DND-41 (cell line): Measurements from ENCODE around the gene HOATZ.

Experiments used
- ATAC-seq: fragments of 200-7000 bp; cut with Tn5 transposase; 3 replicates; pipeline ENCODE4 v1.9.1; 2021; ENCODE audit warnings: low read depth; ENCODE audit not compliant: insufficient read depth
- DNase-seq: peaks from one replicate; pipeline ENCODE4 v3.0.0-alpha.2; 2020
- H2AFZ ChIP-seq: 2 replicates; pipeline ENCODE4 v1.6.0; 2012; ENCODE audit warnings: low read depth, low read length
- H3K27ac ChIP-seq: 2 replicates; pipeline ENCODE4 v1.5.1; 2012; ENCODE audit warnings: low read length, inconsistent platforms
- H3K27me3 ChIP-seq: fragments of 200-600 bp; sonication (generic); 2 replicates; pipeline ENCODE4 v1.6.0; 2012; ENCODE audit warnings: low read length, mild to moderate bottlenecking, inconsistent platforms; ENCODE audit not compliant: insufficient read depth, poor library complexity
- H3K36me3 ChIP-seq: 2 replicates; pipeline ENCODE4 v1.5.1; 2012; ENCODE audit warnings: low read length, inconsistent platforms; ENCODE audit not compliant: insufficient read depth
- H3K4me1 ChIP-seq: 2 replicates; pipeline ENCODE4 v1.5.1; 2012; ENCODE audit warnings: mild to moderate bottlenecking, low read length; ENCODE audit not compliant: insufficient read depth
- H3K4me2 ChIP-seq: 2 replicates; pipeline ENCODE4 v1.6.0; 2012; ENCODE audit warnings: mild to moderate bottlenecking, moderate library complexity, low read length, inconsistent platforms; ENCODE audit not compliant: insufficient read depth
- H3K4me3 ChIP-seq, 2 experiments: fragments of 200-600 bp in 1 of 2; shearing (Covaris generic) in 1 of 2; 2 replicates each; pipeline ENCODE4 v1.5.1; 2012 to 2016; ENCODE audit warnings: inconsistent platforms in 2 of 2, low read length in 2 of 2, mild to moderate bottlenecking in 2 of 2, low read depth in 1 of 2, moderate library complexity in 1 of 2
- H3K79me2 ChIP-seq: 2 replicates; pipeline ENCODE4 v1.6.0; 2012; ENCODE audit warnings: low read length, inconsistent platforms; ENCODE audit not compliant: insufficient read depth
- H3K9ac ChIP-seq: 2 replicates; pipeline ENCODE4 v1.6.0; 2012; ENCODE audit warnings: low read depth, mild to moderate bottlenecking, inconsistent platforms, low read length, moderate library complexity
- H3K9me3 ChIP-seq: 2 replicates; pipeline ENCODE4 v1.5.1; 2012; ENCODE audit warnings: low read length, moderate library complexity, mild to moderate bottlenecking, inconsistent platforms; ENCODE audit not compliant: insufficient read depth, severe bottlenecking
- H4K20me1 ChIP-seq: 2 replicates; pipeline ENCODE4 v1.6.0; 2012; ENCODE audit warnings: low read length; ENCODE audit not compliant: insufficient read depth
- CTCF ChIP-seq: IDR thresholded peaks from 2 replicates; pipeline ENCODE4 v1.5.1; 2012; ENCODE audit warnings: borderline replicate concordance, low read length, moderate library complexity, mild to moderate bottlenecking; ENCODE audit not compliant: poor library complexity, severe bottlenecking; ENCODE audit errors: extremely low read depth
- EZH2 ChIP-seq: IDR thresholded peaks from 3 replicates; pipeline ENCODE4 v1.6.1; 2012; ENCODE audit warnings: borderline replicate concordance, low read depth, mild to moderate bottlenecking, moderate library complexity, low read length, inconsistent platforms; ENCODE audit not compliant: severe bottlenecking

The HOATZ gene

DNA sequence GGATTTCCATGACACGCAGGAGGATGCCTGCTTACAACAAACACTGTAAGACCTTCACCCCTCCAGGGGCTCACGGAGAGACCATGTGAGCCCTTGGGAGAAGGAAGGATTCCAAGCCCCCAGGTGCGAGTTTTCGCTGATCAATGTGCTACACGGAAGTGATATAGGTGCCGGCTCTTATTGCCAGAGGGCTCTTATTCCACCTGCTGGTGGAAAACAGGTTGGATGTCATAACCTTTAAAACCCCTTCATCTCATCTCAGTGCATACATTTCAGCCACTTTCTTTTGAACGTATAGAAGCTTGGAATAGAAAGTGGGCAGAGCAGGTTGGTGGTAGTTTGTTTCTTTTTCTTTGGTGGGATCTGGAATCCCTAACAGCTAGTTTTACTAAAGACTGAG lies 51.7 kb downstream of the HOATZ start:
- no peak overlapping the region; the same call in 1 of the 2 replicates for H2AFZ ChIP-seq
- no peaks in the 10 kb centered on the region for H3K36me3 ChIP-seq

DNA sequence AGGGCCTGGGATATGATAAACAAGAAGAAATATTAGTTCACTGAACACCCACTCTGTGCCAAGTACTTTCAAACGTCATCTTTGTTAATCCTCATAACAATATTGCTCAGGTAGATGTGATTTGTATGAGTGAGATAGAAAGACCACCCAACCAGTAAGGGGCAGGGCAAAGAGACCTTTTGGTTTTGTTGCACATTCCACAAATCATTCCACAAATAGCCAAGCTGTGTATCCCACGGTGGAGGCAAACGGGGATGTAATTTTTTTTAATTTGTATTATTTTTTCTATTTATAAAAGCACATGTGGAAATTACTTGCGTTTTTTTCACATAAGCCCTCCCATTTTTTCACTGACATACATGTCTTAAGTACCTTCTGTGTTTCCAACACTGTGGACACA lies 54.9 kb downstream of the HOATZ start:
- Histone ChIP-seq H2AFZ (no peak overlapping the region), H3K4me2 (no peak overlapping the region), H3K36me3 (no peaks in the 10 kb centered on the region), H3K4me3 (no peak overlapping the region), H3K27ac (no peak overlapping the region), H3K27me3 (no peaks in the 10 kb centered on the region), H3K9ac (no peak overlapping the region), H3K9me3 (no peaks in the 10 kb centered on the region), H3K79me2 (no peaks in the 10 kb centered on the region), H3K4me1 (no peaks in the 10 kb centered on the region), H4K20me1 (no peaks in the 10 kb centered on the region)
- no peak for DNase-seq
- ATAC-seq, result no peak
- TF ChIP-seq EZH2 (no peak), CTCF (no peak)

More for the DNA sequence above, 51.7 kb downstream of the HOATZ start:
- Histone ChIP-seq H3K9ac (no peak overlapping the region), H4K20me1 (no peaks in the 10 kb centered on the region), H3K4me1 (no peaks in the 10 kb centered on the region), H3K4me2 (no peak overlapping the region), H3K27me3 (no peaks in the 10 kb centered on the region), H3K79me2 (no peaks in the 10 kb centered on the region), H3K4me3 (no peak overlapping the region), H3K27ac (no peak overlapping the region), H3K9me3 (no peaks in the 10 kb centered on the region)
- TF ChIP-seq CTCF (no peak), EZH2 (no peak)
- no peak for DNase-seq
- ATAC-seq, result no peak

DNA sequence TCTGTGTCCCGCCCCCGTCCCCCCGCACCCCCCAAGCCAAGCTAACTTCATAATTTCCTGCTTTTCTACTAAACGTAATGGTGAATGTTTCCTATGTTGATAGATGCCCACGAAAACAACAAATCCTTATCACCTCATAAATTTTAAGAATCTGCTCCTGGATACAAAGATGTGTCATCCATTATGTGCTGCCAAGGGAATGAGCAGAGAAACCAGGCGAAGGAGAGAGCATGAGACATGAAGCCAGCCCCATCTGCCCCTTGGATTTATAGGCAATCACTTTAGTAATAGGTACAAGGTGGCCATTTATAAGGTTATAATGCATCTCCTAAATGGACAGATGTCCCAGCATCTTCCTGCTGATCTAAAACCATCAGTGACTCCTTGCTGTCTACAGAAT lies 56.2 kb downstream of the HOATZ start:
- TF ChIP-seq CTCF, result no peak
- no peak overlapping the region for H2AFZ ChIP-seq
- no peaks in the 10 kb centered on the region for H3K9me3 ChIP-seq
- H3K36me3 ChIP-seq, result no peaks in the 10 kb centered on the region
- no peak overlapping the region for H3K27ac ChIP-seq
- no peaks in the 10 kb centered on the region for H4K20me1 ChIP-seq
- no peak for DNase-seq
- H3K4me2 ChIP-seq, result no peak overlapping the region
- H3K4me1 ChIP-seq, result no peaks in the 10 kb centered on the region
- no peak for ATAC-seq
- H3K4me3 ChIP-seq, result no peak overlapping the region
- H3K9ac ChIP-seq, result no peak overlapping the region
- H3K79me2 ChIP-seq, result no peaks in the 10 kb centered on the region
- no peaks in the 10 kb centered on the region for H3K27me3 ChIP-seq
